Motor neuron (in vitro differentiated cells): Measurements from ENCODE around the gene POLR1E. TPM values are rescaled to one million over a fixed set of nuclear protein-coding genes. Genes with fewer than 3 reads are reported as not detected.

ENCODE experiments used
- ATAC-seq, 8 experiments: fragments of 200-7000 bp; cut with Tn5 transposase; replicated peaks in 6 of 8; 2 replicates each; pipeline ENCODE4 v1.8.0; 2021; ENCODE audit warnings: mild to moderate bottlenecking in 8 of 8, moderate library complexity in 8 of 8
- H3K27ac ChIP-seq, 2 donors: fragments of 250-450 bp; sonication (Bioruptor Pico); 2 replicates each; pipeline ENCODE4 v1.9.0; 2021; ENCODE audit warnings: antibody characterized with exemption in 2 of 2, mild to moderate bottlenecking in 2 of 2, moderate library complexity in 1 of 2
- H3K4me1 ChIP-seq, 2 donors: fragments of 250-450 bp; sonication (Bioruptor Pico); replicated peaks in 1 of 2; 2 replicates each; pipeline ENCODE4 v1.6.1; 2021; ENCODE audit warnings: antibody characterized with exemption in 2 of 2, mild to moderate bottlenecking in 2 of 2, moderate library complexity in 1 of 2
- H3K4me3 ChIP-seq, 5 donors: fragments of 250-450 bp; sonication (Bioruptor Pico); 2 replicates each; pipeline ENCODE4 v1.9.0; 2021; ENCODE audit warnings: antibody characterized with exemption in 5 of 5, mild to moderate bottlenecking in 5 of 5, moderate library complexity in 4 of 5
- WGBS, 10 experiments: fragments of 450-650 bp; shearing (Covaris generic); methylation state at CpG; one replicate each; pipeline ENCODE4 v1.0.0; 2022; 5-methylcytosine and 5-hydroxymethylcytosine counted together
- in situ Hi-C, 9 experiments: fragments of 400-800 bp; cut with MboI; loops; one replicate each; pipeline ENCODE4 v1.15.0; 2021; ENCODE audit warnings: low sequenced_read_pairs in 9 of 9, low pct_unique_long_range_greater_than_20kb in 2 of 9; ENCODE audit not compliant: unreplicated experiment in 9 of 9
- total RNA-seq, 8 experiments: library from RNA; unstranded; fragments of 300-600 nt; gene quantifications; 2 replicates each; pipeline versions ENCODE4 v1.2.3 to v1.2.4, GENCODE V29; 2022

Gene POLR1E
- total RNA-seq, 8 experiments from 2014 or later: 19.4 to 35.4 (median 24.9) TPM

DNA sequence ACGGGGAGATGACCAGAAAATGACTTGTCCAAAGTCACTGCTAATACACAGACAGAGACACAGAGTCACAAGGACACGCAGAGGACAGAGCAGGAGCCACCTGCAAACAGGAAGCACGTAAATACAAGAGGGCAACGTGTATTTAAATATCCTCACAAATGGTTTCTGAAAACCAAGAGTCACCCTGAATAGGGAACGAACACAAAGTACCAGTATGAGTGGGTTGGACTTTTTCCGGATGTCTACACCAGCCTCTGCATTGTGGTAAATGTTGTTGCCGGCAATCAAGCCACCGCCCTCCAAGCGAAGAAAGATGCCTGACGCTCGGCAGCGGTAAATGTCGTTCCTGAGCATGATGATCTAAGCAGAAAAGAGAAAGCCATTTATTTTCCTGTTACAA is 46.0 kb downstream of the POLR1E start:
- Histone ChIP-seq H3K4me3 (no peak overlapping the region), H3K27ac (no peak overlapping the region), H3K4me1 (no peaks in the 10 kb centered on the region)
- no peak for ATAC-seq
- 90 to 100% (median 98%) methylated on average over 2 to 8 of the region's 13 CpGs for WGBS, 10 experiments
- in situ Hi-C loops: no loop called here

DNA sequence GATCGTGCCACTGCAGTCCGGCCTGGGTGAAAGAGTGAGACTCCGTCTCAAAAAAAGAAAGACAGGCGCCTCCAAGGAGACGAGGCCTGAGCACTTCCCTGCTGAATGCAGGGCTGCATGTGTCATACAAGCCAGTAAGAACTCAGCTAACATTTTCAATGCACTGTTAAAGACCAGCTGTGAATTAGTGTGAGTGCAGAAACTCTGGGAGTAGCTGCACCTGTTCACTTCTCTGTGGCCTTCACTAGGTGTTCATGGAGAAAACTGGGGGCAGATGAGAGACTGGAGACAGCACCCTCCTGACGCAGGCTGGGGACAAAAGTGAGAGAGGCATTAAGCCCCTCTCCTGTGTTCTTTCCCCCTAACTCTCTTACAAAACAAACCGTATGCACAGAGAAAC is 48.7 kb downstream of the POLR1E start:
- Histone ChIP-seq H3K4me1 (no peaks in the 10 kb centered on the region), H3K4me3 (no peak overlapping the region), H3K27ac (no peak overlapping the region)
- ATAC-seq: peak in 2 of 8 experiments; percentile 21 to 47
- in situ Hi-C loops: no loop called here
- WGBS, 10 experiments: 40 to 100% (median 60%) methylated on average over 1 to 5 of the region's 7 CpGs; no CpG with 5 or more reads in 3 of the 10 experiments

DNA sequence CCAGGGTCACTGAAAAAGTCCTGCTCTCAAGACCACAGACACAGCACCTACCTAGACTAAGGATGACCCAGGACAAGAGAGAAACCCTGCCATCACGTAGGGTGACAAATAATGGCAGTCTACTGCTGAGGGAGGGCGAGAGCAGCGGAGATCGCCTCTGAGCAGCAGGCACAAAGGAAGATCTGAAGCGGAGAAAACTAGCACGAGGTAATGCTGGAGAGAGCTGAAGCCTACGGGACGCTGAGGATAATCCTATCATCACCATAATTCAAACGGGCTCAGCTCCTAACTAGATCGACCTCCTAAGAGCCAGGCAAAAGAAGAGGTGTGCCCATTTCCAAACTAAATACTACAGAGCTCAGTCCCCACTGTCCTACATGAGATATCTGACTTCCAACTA is 49.2 kb downstream of the POLR1E start:
- peak in 3 of 8 experiments; percentile 12 to 53 (median 49) for ATAC-seq
- in situ Hi-C loops: no loop called here
- H3K27ac ChIP-seq: no peak overlapping the region
- no peak overlapping the region for H3K4me3 ChIP-seq
- 40 to 96% (median 65%) methylated on average over 1 to 10 of the region's 10 CpGs; no CpG with 5 or more reads in 3 of the 10 experiments for WGBS, 10 experiments
- H3K4me1 ChIP-seq: no peaks in the 10 kb centered on the region

DNA sequence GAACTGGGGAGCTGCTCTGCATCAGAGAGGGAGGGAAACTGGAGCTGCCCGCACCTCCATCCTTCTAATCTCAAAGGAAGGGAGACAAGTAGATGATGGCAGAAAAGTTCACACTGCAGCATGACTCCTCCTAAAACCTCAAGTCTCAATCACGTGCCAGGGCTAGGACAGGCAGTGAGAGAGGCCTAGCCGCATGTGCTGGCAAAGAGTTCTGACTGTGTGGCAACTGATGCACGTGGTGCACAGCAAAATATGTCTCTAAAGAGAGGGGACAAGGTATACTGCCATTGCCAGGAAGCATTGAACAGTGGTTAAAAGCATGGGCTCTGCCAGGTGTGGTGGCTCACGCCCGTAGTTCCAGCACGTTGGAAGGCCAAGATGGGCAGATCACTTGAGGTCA is 52.4 kb downstream of the POLR1E start:
- Histone ChIP-seq H3K4me3 (no peak overlapping the region), H3K4me1 (no peaks in the 10 kb centered on the region), H3K27ac (no peak overlapping the region)
- WGBS, 10 experiments: 78 to 92% (median 85%) methylated on average over 2 to 7 of the region's 7 CpGs; no CpG with 5 or more reads in 6 of the 10 experiments
- in situ Hi-C loops: no loop called here
- ATAC-seq: no peak

DNA sequence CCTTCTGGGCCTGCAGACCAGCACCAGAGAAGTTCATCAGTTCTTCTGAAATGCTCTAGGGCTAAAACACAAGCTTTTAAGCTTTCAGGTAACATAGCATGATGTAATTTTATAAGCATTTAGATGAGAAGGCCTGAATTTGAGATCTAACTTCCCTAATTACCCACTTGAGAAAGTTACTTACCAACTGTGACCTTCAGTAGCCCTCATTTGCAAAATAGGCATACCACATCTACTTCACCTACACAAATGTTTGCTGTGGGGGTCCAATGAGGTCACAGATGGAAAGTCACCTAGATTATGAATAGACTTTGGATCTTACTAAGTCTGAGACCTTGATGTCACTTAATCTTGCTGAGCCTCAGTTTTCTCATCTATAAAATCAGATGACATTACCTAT is 53.9 kb downstream of the POLR1E start:
- Histone ChIP-seq H3K4me3 (no peak overlapping the region), H3K4me1 (no peaks in the 10 kb centered on the region), H3K27ac (no peak overlapping the region)
- in situ Hi-C loops: no loop called here
- no peak for ATAC-seq

DNA sequence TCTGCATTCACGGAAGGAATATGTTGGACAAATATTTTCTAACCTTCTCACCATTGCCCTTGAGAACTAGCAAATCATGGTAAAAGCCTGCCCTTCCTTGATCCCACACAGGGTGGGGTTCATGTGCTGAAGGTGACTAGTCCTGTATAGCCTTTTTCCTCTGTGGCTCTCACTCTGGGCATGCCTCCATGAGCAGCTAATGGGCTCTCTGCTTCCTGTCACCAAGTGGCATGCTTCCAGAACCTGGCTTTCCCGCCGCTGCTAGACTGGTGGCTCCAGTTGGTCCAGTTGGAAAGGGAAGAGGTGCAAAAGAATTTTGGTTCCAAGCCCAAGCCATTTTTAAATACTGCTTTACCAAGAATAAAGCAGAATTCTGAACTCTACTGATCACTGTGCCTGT is 54.9 kb downstream of the POLR1E start:
- no peak overlapping the region for H3K4me3 ChIP-seq
- H3K4me1 ChIP-seq: no peaks in the 10 kb centered on the region
- WGBS, 10 experiments: 60 to 100% (median 94%) methylated on average over 1 to 3 of the region's 3 CpGs; no CpG with 5 or more reads in 4 of the 10 experiments
- in situ Hi-C loops: no loop called here
- no peak overlapping the region for H3K27ac ChIP-seq
- no peak for ATAC-seq

DNA sequence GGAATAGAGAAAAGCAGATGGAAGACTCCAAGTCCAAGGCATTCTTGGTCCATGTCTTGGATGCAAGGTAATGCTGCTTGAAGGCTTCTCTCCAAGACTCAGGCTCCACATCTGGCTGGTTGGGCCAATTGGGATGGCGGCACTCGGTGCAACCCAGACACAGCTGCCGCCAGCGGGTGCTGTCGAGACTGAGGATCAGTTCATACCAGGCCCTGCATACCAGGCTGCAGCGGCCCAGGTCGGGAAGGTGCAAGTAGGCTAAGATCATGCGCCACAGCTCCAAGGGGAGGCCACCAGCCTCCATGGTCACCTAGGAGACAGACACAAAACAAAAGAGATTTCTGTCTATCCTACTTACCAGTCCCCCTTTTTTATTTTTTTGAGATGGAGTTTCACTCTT is 55.7 kb downstream of the POLR1E start:
- ATAC-seq: no peak
- in situ Hi-C loops: no loop called here

DNA sequence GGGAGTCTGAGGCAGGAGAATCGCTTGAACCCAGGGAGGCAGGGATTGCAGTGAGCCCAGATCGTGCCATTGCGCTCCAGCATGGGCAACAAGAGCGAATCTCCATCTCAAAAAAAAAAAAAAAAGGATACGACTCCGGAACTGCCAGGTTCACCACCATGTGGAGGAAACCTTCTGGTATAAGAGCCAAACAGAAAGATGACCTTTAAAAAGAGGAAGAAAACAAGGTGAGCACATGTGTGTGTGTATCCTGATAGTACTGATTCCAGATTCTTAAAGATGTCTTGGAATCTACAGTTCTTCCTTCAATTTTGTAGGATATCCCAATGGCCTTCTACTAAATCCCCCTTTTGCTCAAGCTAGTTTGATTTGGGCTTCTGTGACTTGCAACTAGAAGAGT is 56.7 kb downstream of the POLR1E start:
- Histone ChIP-seq H3K27ac (no peak overlapping the region), H3K4me1 (no peaks in the 10 kb centered on the region), H3K4me3 (no peak overlapping the region)
- 80 to 100% (median 94%) methylated on average over 1 to 6 of the region's 6 CpGs; no CpG with 5 or more reads in 3 of the 10 experiments for WGBS, 10 experiments
- no peak for ATAC-seq
- in situ Hi-C loops: no loop called here

More for the DNA sequence above, 55.7 kb downstream of the POLR1E start:
- Histone ChIP-seq H3K4me3 (no peak overlapping the region), H3K27ac (no peak overlapping the region), H3K4me1 (no peaks in the 10 kb centered on the region)
- WGBS, 10 experiments: 100% methylated on average over 1 to 5 of the region's 8 CpGs; no CpG with 5 or more reads in 8 of the 10 experiments

DNA sequence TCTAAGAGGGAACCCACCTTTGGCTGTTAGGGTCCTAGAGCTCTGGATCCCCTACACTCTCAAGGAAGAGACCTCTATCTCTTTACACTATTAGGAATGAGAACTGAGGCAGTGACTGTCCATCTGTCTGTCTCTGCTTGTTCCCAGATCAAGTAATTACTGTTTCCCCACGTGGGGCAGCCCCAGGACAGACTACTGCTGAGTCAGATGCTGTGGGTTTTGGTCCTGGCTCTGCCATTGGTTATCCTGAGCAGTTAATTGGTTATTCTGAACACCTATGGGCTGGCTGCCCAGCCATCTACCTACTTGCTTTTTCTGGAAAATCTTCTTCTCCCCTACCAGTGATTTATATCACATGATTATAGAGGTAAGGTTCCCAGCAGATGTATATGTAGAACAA is 57.1 kb downstream of the POLR1E start:
- WGBS, 10 experiments: 0 to 71% (median 40%) methylated on average over 1 of the region's 1 CpG; no CpG with 5 or more reads in 7 of the 10 experiments
- no peak overlapping the region for H3K4me3 ChIP-seq
- no peak for ATAC-seq
- H3K4me1 ChIP-seq: no peaks in the 10 kb centered on the region
- no peak overlapping the region for H3K27ac ChIP-seq
- in situ Hi-C loops: no loop called here

DNA sequence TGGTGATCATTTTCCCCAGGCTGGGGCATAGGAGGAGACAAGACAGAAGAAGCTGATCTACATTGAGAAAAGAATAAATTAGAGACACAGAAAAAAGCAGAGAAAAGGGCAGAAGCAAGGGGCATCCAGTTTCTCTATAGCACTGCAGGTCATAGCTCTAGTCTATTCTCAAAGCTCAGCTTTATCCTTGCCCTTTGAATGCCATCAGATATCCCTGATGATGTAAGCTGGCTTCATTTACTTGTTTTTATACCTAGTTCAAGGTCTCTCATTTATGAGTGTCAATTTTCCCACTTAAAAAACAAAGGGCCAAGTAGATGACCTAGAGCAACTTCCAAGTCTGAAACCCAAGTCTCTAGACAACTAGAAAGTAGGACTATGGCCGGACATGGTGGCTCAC is 57.7 kb downstream of the POLR1E start:
- no peak for ATAC-seq
- no peak overlapping the region for H3K27ac ChIP-seq
- WGBS, 10 experiments: 80 to 100% (median 83%) methylated on average over 1 of the region's 1 CpG; no CpG with 5 or more reads in 7 of the 10 experiments
- in situ Hi-C loops: no loop called here
- no peaks in the 10 kb centered on the region for H3K4me1 ChIP-seq
- H3K4me3 ChIP-seq: no peak overlapping the region

DNA sequence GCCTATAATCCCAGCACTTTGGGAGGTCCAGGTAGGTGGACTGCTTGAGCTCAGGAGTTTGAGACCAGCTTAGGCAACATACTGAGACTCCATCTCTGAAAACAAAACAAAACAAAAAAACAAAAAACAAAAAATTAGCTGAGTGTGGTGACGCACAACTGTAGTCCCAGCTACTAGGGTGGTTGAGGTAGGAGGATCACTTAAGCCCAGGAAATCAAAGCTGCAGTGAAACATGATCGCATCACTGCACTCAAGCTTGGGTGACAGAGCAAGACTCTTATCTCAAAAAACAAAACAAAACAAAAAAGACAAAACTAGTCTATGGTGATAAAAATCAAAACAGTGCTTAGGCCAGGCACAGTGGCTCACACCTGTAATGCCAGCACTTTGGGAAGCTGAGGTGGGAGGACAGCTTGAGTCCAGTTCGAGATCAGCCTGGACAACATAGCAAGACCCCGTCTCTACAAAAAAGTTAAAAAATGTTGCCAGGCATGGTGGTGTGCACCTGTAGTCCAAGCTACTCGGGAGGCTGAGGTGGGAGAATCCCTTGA is 61.7 kb downstream of the POLR1E start:
- no peak overlapping the region for H3K4me3 ChIP-seq
- in situ Hi-C loops: no loop called here
- 75 to 100% (median 96%) methylated on average over 1 to 5 of the region's 5 CpGs; no CpG with 5 or more reads in 1 of the 10 experiments for WGBS, 10 experiments
- no peaks in the 10 kb centered on the region for H3K4me1 ChIP-seq
- H3K27ac ChIP-seq: no peak overlapping the region
- no peak for ATAC-seq

DNA sequence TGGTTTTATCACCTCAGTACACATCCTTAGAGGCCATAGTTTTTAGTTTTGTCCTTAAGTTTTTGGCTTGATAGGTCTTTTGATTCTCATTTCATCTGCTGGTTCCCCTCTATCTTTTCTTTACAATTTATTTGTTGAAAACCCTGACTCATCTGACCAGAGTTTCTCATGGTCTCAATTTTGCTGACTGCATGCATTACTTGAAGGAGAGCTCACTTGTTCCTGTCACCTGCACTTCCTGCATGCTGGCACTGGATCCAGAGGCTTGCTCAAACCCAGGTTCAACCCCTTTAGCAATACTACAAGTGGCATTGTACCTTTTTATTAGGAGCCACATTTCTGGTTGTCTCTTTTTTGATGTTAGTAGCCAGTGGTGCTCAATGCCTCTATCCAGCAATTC is 63.8 kb downstream of the POLR1E start:
- Histone ChIP-seq H3K4me3 (no peak overlapping the region), H3K4me1 (no peaks in the 10 kb centered on the region), H3K27ac (no peak overlapping the region)
- in situ Hi-C loops: no loop called here
- ATAC-seq: no peak

DNA sequence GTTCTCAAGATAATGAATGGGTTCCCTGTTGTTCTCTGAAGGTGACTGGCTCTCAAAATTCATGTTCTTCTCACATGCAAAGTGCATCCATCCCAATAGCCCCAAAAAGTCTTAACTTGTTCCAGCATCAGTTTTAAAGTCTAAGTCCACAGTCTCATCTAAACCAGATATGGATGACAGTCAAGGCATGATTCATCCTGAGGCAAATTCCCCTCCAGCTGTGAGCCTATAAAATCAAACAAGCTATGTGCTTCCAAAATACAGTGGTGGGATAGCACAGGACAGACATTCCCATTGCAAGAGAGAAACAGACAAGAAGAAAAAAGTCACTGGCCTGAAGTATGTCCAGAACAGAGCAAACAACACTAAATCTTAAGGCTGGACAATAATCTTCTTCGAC is 65.0 kb downstream of the POLR1E start:
- no peaks in the 10 kb centered on the region for H3K4me1 ChIP-seq
- WGBS, 10 experiments: 80 to 100% methylated on average over 1 of the region's 1 CpG; no CpG with 5 or more reads in 8 of the 10 experiments
- in situ Hi-C loops: no loop called here
- no peak for ATAC-seq
- no peak overlapping the region for H3K4me3 ChIP-seq
- H3K27ac ChIP-seq: no peak overlapping the region

DNA sequence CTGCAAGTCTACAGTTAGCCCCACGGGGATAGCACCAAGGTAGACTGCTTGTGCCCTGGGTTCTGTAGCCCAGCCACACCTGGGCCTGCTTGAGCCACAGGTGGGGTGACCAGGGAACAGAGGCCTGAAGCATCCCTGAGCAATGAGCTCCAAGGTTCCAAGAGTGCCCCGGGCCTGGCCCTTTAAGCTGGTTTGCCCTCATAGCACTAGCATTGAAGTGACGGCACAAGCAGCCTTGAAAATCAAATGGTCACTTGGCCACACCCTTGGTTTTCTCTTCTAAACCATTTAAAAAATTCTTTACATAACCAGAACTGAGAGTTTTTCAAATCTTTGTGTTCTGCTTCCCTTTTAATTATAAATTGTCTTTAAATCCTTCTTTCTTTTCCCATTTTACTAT is 65.7 kb downstream of the POLR1E start:
- 53 to 100% (median 84%) methylated on average over 1 to 2 of the region's 3 CpGs; no CpG with 5 or more reads in 4 of the 10 experiments for WGBS, 10 experiments
- no peak overlapping the region for H3K27ac ChIP-seq
- in situ Hi-C loops: no loop called here
- ATAC-seq: no peak
- no peaks in the 10 kb centered on the region for H3K4me1 ChIP-seq
- no peak overlapping the region for H3K4me3 ChIP-seq
